Measurements from ENCODE around the gene RANGAP1. TPM values are rescaled to one million over a fixed set of nuclear protein-coding genes. Genes with fewer than 3 reads are reported as not detected.
"Not testable (repeated sequence)": the region's sequence is repeated elsewhere in the genome, so short reads cannot be mapped to it uniquely, and the experiment has no call there.

The RANGAP1 gene
- total RNA-seq, 4 donors from 2014 or later = 112 to 120 (median 114) TPM

DNA sequence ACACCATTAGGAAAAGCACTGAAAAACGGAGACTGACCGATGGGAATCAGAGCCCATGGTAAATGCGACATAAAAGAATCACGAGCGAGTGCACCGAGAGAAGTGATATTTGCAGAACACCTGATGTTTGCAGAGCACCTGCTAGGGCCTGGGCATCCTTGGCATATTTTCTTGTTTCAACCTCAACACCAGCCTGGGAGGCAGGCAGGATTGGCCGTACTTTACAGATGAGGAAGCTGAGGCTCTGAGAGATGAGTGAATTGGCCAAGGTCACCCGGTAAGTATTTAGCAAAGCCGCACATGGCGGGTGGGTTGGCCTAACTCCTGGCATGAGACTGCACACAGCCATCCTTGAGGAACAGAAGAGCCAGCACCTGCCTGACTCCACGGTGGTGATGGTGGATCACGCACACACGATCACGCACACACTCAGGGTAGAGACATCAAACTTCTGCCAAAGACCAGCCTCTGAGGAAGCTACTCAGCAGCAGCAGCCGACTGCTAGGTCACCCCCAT is 23.7 kb downstream of the RANGAP1 start:
- Histone ChIP-seq H3K27ac (no peak overlapping the region), H3K4me1 (no peaks in the 10 kb centered on the region), H3K36me3 (peaks cover 91% of the 10 kb centered on the region), H3K27me3 (no peaks in the 10 kb centered on the region), H3K9me3 (no peaks in the 10 kb centered on the region), H3K4me3 (no peak overlapping the region)
- WGBS = 87% methylated on average over 10 of the region's 15 CpGs
- no peak for DNase-seq (ENCODE audit: low spot score in 2 of 2)
- TF ChIP-seq EP300 (IDR thresholded peaks at IDR 0.05) (no peak), POLR2AphosphoS5 (IDR thresholded peaks at IDR 0.05) (no peak), POLR2A (IDR thresholded peaks at IDR 0.05) (no peak), CTCF (IDR thresholded peaks at IDR 0.05) (no peak)

DNA sequence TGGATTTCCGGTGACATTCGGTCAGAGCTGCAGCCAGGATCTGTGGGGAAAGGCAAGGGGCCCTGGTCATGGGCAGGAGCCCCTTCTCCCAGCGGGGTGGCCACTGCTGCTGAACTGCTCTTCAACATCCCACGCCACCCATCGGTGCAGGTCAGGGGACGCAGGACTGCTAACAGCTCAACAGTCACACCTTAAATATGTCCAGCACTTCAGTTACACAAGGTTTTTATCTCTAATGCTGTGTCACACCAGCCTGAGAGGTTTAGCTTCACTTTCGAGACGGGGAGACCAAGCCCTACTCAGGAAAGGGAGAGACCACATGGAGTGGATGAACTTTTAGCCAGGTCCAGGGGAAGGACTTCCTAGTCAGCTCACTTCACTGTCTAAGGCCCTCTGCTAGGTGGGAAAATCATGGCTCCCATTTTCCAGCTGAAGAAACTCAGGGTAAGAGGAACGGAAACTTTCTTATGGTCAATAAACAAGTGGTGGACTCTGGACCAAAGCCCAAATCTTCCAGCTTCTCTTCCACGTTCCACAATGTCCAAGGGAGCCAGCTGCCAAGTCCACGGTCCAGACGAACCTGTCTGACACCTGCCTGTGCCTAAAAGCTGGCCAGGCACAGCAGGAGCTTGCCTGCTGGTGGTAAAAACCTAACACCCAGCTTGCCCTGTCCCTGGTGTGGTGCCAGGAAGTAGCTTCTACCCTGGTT is 24.3 kb downstream of the RANGAP1 start:
- Histone ChIP-seq H3K4me3 (no peak overlapping the region), H3K4me1 (peaks cover 1% of the 10 kb centered on the region), H3K36me3 (peaks cover 91% of the 10 kb centered on the region), H3K9me3 (no peaks in the 10 kb centered on the region), H3K27me3 (no peaks in the 10 kb centered on the region), H3K27ac (no peak overlapping the region)
- 89% methylated on average over 8 of the region's 12 CpGs for WGBS
- no peak for TF ChIP-seq POLR2A (IDR thresholded peaks at IDR 0.05)
- no peak for TF ChIP-seq EP300 (IDR thresholded peaks at IDR 0.05)
- TF ChIP-seq POLR2AphosphoS5 (IDR thresholded peaks at IDR 0.05) = no peak
- TF ChIP-seq CTCF (IDR thresholded peaks at IDR 0.05) = no peak
- no peak for DNase-seq (ENCODE audit: low spot score in 2 of 2)

DNA sequence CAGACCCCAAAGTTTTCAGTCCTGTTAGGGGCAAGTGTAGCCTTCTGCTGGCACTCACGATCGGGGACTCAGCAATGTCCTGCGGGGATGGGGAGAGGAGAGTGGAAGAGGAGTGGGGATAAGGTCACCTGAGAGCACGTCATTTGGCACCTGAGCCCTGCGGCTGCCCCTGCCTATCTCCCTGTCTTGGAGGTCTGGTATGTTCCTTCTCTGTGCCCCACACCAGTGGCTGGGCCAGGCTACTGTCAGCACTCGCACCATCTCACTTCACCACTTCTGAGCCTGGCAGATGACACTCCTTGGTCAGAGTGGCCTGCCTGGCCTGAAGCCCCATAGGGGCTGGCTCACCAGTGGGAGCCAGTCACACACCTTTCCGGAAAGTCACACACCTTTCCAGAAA is 25.1 kb downstream of the RANGAP1 start:
- WGBS = 95% methylated on average over 7 of the region's 7 CpGs
- H3K4me1 ChIP-seq = peaks cover 5% of the 10 kb centered on the region
- TF ChIP-seq EP300 (IDR thresholded peaks at IDR 0.05) (no peak), CTCF (IDR thresholded peaks at IDR 0.05) (no peak), POLR2A (IDR thresholded peaks at IDR 0.05) (no peak), POLR2AphosphoS5 (IDR thresholded peaks at IDR 0.05) (no peak)
- H3K27ac ChIP-seq = no peak overlapping the region
- H3K4me3 ChIP-seq = no peak overlapping the region
- H3K27me3 ChIP-seq = no peaks in the 10 kb centered on the region
- H3K36me3 ChIP-seq = peaks cover 94% of the 10 kb centered on the region
- H3K9me3 ChIP-seq = no peaks in the 10 kb centered on the region
- no peak for DNase-seq (ENCODE audit: low spot score in 2 of 2)

GRCh38 chr22:41259756-41260155 is 26.2 kb downstream of the RANGAP1 start:
- 98% methylated on average over 4 of the region's 4 CpGs for WGBS
- not testable (repeated sequence) for H3K4me1 ChIP-seq; H3K27me3 ChIP-seq; H3K27ac ChIP-seq; DNase-seq (ENCODE audit: low spot score in 2 of 2); H3K4me3 ChIP-seq; H3K9me3 ChIP-seq
- H3K36me3 ChIP-seq = peaks cover 95% of the 10 kb centered on the region

DNA sequence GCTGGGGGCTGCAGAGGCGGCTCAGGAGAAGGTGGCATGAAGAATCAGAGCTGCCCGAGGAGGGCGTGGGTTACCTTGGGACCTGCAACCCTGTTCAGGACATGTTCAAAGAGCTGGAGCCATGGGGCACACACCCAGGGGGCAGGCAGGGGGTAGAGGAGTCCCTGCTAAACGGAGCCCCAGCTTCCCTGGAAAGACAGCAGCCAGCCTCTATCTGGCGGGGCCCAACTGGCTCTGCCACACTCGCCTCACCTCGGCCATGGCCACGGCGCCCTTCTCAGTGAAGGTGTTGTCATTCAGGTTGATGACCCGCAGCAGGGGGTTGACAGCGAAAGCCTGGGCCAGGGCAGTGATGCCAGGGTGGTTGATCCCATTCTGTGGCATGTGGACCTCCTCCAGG is 28.3 kb downstream of the RANGAP1 start:
- TF ChIP-seq POLR2AphosphoS5 (IDR thresholded peaks at IDR 0.05) (no peak), CTCF (IDR thresholded peaks at IDR 0.05) (no peak)
- 90% methylated on average over 11 of the region's 11 CpGs for WGBS
- H3K9me3 ChIP-seq = no peaks in the 10 kb centered on the region
- H3K4me3 ChIP-seq = no peak overlapping the region
- no peak overlapping the region for H3K27ac ChIP-seq
- peaks cover 95% of the 10 kb centered on the region for H3K36me3 ChIP-seq
- no peaks in the 10 kb centered on the region for H3K27me3 ChIP-seq
- no peak for DNase-seq (ENCODE audit: low spot score in 2 of 2)
- peaks cover 5% of the 10 kb centered on the region for H3K4me1 ChIP-seq
